A204.1 (cell line): ENCODE measurements around the gene ENSA.
"Not testable (repeated sequence)": the region's sequence is repeated elsewhere in the genome, so short reads cannot be mapped to it uniquely, and the experiment has no call there.

Source experiments
- FAIRE-seq: peaks from 2 replicates; lab custom pipeline; 2012; peaks lifted over from hg19 to GRCh38; lab: Jason Lieb, UNC

Gene ENSA

GRCh38 chr1:150621497-150622302 is 7.7 kb downstream of the ENSA start:
- peak; percentile 60 for FAIRE-seq

- FAIRE-seq: no peak
Measured at GRCh38 chr1:150620919-150621318, 8.5 kb downstream of the ENSA start.

- FAIRE-seq: no peak
Measured at GRCh38 chr1:150619576-150620509, 9.6 kb downstream of the ENSA start.

- no peak for FAIRE-seq
Measured at GRCh38 chr1:150615346-150616201, 13.8 kb downstream of the ENSA start.

GRCh38 chr1:150613061-150613920 is 16.1 kb downstream of the ENSA start:
- peak; percentile 76 for FAIRE-seq

- FAIRE-seq: no peak
Measured at GRCh38 chr1:150612014-150612345, 17.4 kb downstream of the ENSA start.

GRCh38 chr1:150610576-150610975 is 18.8 kb downstream of the ENSA start:
- no peak for FAIRE-seq

- FAIRE-seq: no peak
Measured at GRCh38 chr1:150609732-150610131, 19.7 kb downstream of the ENSA start.

- FAIRE-seq: no peak
Measured at GRCh38 chr1:150606463-150607142, 22.8 kb downstream of the ENSA start.

GRCh38 chr1:150605451-150605731 is 24.0 kb downstream of the ENSA start:
- FAIRE-seq: not testable (repeated sequence)

GRCh38 chr1:150604226-150604588 is 25.2 kb downstream of the ENSA start:
- no peak for FAIRE-seq

- FAIRE-seq: no peak
Measured at GRCh38 chr1:150603711-150604110, 25.7 kb downstream of the ENSA start.

- not testable (repeated sequence) for FAIRE-seq
Measured at GRCh38 chr1:150602372-150602771, 27.0 kb downstream of the ENSA start.

- no peak for FAIRE-seq
Measured at GRCh38 chr1:150601540-150601939, 27.9 kb downstream of the ENSA start.

GRCh38 chr1:150598346-150598745 is 31.1 kb downstream of the ENSA start:
- not testable (repeated sequence) for FAIRE-seq

GRCh38 chr1:150596976-150597375 is 32.4 kb downstream of the ENSA start:
- FAIRE-seq: no peak

- FAIRE-seq: no peak
Measured at GRCh38 chr1:150596095-150596892, 33.1 kb downstream of the ENSA start.

GRCh38 chr1:150582371-150582770 is 47.0 kb downstream of the ENSA start:
- FAIRE-seq: no peak

- not testable (repeated sequence) for FAIRE-seq
Measured at GRCh38 chr1:150581962-150582361, 47.5 kb downstream of the ENSA start.

GRCh38 chr1:150581437-150581836 is 48.0 kb downstream of the ENSA start:
- not testable (repeated sequence) for FAIRE-seq
